ENCODE measurements around the gene VWA1.
"Not testable (repeated sequence)": the region's sequence is repeated elsewhere in the genome, so short reads cannot be mapped to it uniquely, and the experiment has no call there.

Gene VWA1

GRCh38 chr1:1425753-1426495, 9.6 kb upstream of the VWA1 start:
- no peak for DNase-seq

- no peak for DNase-seq
Observed at GRCh38 chr1:1426496-1427105, 8.9 kb upstream of the VWA1 start.

- DNase-seq = no peak
Observed at GRCh38 chr1:1427106-1427819, 8.2 kb upstream of the VWA1 start.

- DNase-seq = no peak
Observed at GRCh38 chr1:1427820-1428148, 7.7 kb upstream of the VWA1 start.

- DNase-seq = no peak
Observed at GRCh38 chr1:1428174-1428573, 7.3 kb upstream of the VWA1 start.

GRCh38 chr1:1428967-1429366, 6.5 kb upstream of the VWA1 start:
- not testable (repeated sequence) for DNase-seq

GRCh38 chr1:1429671-1430073, 5.8 kb upstream of the VWA1 start:
- no peak for DNase-seq

GRCh38 chr1:1430114-1430982, 5.1 kb upstream of the VWA1 start:
- DNase-seq = no peak

- DNase-seq = no peak
Observed at GRCh38 chr1:1430992-1431844, 4.3 kb upstream of the VWA1 start.

GRCh38 chr1:1431845-1432273, 3.6 kb upstream of the VWA1 start:
- no peak for DNase-seq

GRCh38 chr1:1432274-1432950, 3.1 kb upstream of the VWA1 start:
- no peak for DNase-seq

- DNase-seq = no peak
Observed at GRCh38 chr1:1432951-1433803, 2.3 kb upstream of the VWA1 start.

- DNase-seq = no peak
Observed at GRCh38 chr1:1433804-1434130, 1.7 kb upstream of the VWA1 start.

- DNase-seq = no peak
Observed at GRCh38 chr1:1434131-1434823, 1.2 kb upstream of the VWA1 start.

- DNase-seq = no peak
Observed at GRCh38 chr1:1434824-1435105, 725 bp upstream of the VWA1 start.

- DNase-seq = no peak
Observed at GRCh38 chr1:1435911-1436629, 580 bp downstream of the VWA1 start.

- no peak for DNase-seq
Observed at GRCh38 chr1:1436630-1437032, 1.1 kb downstream of the VWA1 start.

GRCh38 chr1:1437033-1437903, 1.8 kb downstream of the VWA1 start:
- no peak for DNase-seq

GRCh38 chr1:1437904-1438376, 2.5 kb downstream of the VWA1 start:
- no peak for DNase-seq
